Natural killer cell (primary cell): Measurements from ENCODE around the gene CCNF. TPM values are rescaled to one million over a fixed set of nuclear protein-coding genes. Genes with fewer than 3 reads are reported as not detected.

ENCODE experiments used
- ATAC-seq, 3 donors: fragments of 150-1000 bp in 2 of 3; fragments of 200-7000 bp in 1 of 3; cut with Tn5 transposase; 1 replicate in 1 of 3; 2 replicates in 2 of 3; pipeline ENCODE4 v1.10.0; 2021; ENCODE audit warnings: mild to moderate bottlenecking in 2 of 3, moderate library complexity in 2 of 3
- DNase-seq, 2 donors: peaks; one replicate each; pipeline versions ENCODE4 v3.0.0 to v3.0.0-alpha.2; 2013 to 2021; ENCODE audit warnings: mixed read lengths in 1 of 2
- H3K27ac ChIP-seq: one replicate; pipeline ENCODE4 v1.5.1; 2013; ENCODE audit warnings: mild to moderate bottlenecking, low read length
- H3K27me3 ChIP-seq: one replicate; pipeline ENCODE4 v1.6.1; 2013; ENCODE audit warnings: low read length; ENCODE audit not compliant: control insufficient read depth, insufficient read depth
- H3K36me3 ChIP-seq: one replicate; pipeline ENCODE4 v1.6.1; 2013; ENCODE audit warnings: low read length; ENCODE audit not compliant: control insufficient read depth, insufficient read depth
- H3K4me1 ChIP-seq: one replicate; pipeline ENCODE4 v1.6.1; 2013; ENCODE audit warnings: low read length; ENCODE audit not compliant: control insufficient read depth, insufficient read depth
- H3K4me3 ChIP-seq: one replicate; pipeline ENCODE4 v1.5.1; 2013; ENCODE audit warnings: low read length
- H3K9me3 ChIP-seq: one replicate; pipeline ENCODE4 v1.6.1; 2013; ENCODE audit warnings: low read length; ENCODE audit not compliant: control insufficient read depth, insufficient read depth
- H3K27ac Mint-ChIP-seq, 2 donors: one replicate each; pipeline ENCODE4 v1.8.0; 2022; ENCODE audit warnings: mild to moderate bottlenecking in 2 of 2, mixed read lengths in 2 of 2, moderate library complexity in 1 of 2
- H3K27me3 Mint-ChIP-seq, 2 donors: one replicate each; pipeline ENCODE4 v1.8.0; 2022; ENCODE audit warnings: low read depth in 2 of 2, mixed read lengths in 2 of 2
- H3K36me3 Mint-ChIP-seq: one replicate; pipeline ENCODE4 v1.8.0; 2022; ENCODE audit warnings: mixed read lengths
- H3K4me1 Mint-ChIP-seq, 2 donors: one replicate each; pipeline ENCODE4 v1.8.0; 2022; ENCODE audit warnings: mixed read lengths in 2 of 2
- H3K4me3 Mint-ChIP-seq: one replicate; pipeline ENCODE4 v1.8.0; 2022; ENCODE audit warnings: mild to moderate bottlenecking, moderate library complexity, mixed read lengths
- H3K9me3 Mint-ChIP-seq, 2 donors: one replicate each; pipeline ENCODE4 v1.8.0; 2022; ENCODE audit warnings: mixed read lengths in 2 of 2
- WGBS: methylation state at CpG from one replicate; pipeline ENCODE4 v1.1.7; 2013; ENCODE audit warnings: missing lambda C conversion rate; ENCODE audit not compliant: insufficient coverage; 5-methylcytosine and 5-hydroxymethylcytosine counted together
- intact Hi-C: fragments of 100-400 bp; cut with micrococcal nuclease; formaldehyde crosslinking; loops from one replicate; pipeline ENCODE4 v1.14.2; 2022
- total RNA-seq, 4 donors: library from RNA; stranded (reverse); fragments of 120-200 nt in 1 of 4; gene quantifications; one replicate each; pipeline versions ENCODE4 v1.2.3 to v1.2.4, GENCODE V29; 2013 to 2022
- TF ChIP-seq, protein P1 (sequence below): fragments of 200-600 bp; IDR thresholded peaks from one replicate; pipeline ENCODE4 v1.8.0; 2022; ENCODE audit warnings: antibody characterized with exemption

Gene CCNF
- total RNA-seq, 3 donors from 2014 or later (not counting 1 experiment from before 2014, with no cell fraction given) = 7.5 to 14.2 (median 8.4) TPM

DNA sequence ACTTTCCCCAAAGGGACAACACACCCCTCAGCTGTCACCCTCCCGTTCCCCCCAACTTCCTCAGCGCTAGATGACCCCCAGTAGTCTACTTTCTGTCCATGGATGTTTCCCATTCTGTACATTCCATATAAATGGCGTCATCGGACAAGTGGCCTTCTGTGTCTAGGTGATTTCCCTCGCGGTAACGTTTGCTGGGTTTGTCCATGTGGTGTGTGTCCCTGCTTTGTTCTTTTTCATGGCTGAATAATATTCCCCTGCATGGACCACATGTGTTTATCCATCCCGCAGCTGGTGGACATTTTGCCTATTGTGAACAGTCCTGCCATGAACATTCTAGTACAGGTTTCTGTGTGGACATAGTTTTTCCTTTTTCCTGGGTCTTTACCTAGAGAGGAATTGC is 23.4 kb downstream of the CCNF start:
- H3K4me3 ChIP-seq = no peak overlapping the region
- H3K36me3 Mint-ChIP-seq = no peaks in the 10 kb centered on the region
- H3K36me3 ChIP-seq = peaks cover 33% of the 10 kb centered on the region
- no peaks in the 10 kb centered on the region for H3K9me3 Mint-ChIP-seq
- no peak overlapping the region for H3K27ac Mint-ChIP-seq
- no peaks in the 10 kb centered on the region for H3K27me3 Mint-ChIP-seq
- WGBS = 96% methylated on average over 8 of the region's 8 CpGs
- no peaks in the 10 kb centered on the region for H3K4me1 ChIP-seq
- no peak overlapping the region for H3K27ac ChIP-seq
- no peaks in the 10 kb centered on the region for H3K27me3 ChIP-seq
- ATAC-seq (no peak), DNase-seq (no peak)
- H3K9me3 ChIP-seq = no peaks in the 10 kb centered on the region
- no peaks in the 10 kb centered on the region for H3K4me1 Mint-ChIP-seq
- intact Hi-C loops = no loop called here
- H3K4me3 Mint-ChIP-seq = no peak overlapping the region
- TF ChIP-seq, protein P1, sequence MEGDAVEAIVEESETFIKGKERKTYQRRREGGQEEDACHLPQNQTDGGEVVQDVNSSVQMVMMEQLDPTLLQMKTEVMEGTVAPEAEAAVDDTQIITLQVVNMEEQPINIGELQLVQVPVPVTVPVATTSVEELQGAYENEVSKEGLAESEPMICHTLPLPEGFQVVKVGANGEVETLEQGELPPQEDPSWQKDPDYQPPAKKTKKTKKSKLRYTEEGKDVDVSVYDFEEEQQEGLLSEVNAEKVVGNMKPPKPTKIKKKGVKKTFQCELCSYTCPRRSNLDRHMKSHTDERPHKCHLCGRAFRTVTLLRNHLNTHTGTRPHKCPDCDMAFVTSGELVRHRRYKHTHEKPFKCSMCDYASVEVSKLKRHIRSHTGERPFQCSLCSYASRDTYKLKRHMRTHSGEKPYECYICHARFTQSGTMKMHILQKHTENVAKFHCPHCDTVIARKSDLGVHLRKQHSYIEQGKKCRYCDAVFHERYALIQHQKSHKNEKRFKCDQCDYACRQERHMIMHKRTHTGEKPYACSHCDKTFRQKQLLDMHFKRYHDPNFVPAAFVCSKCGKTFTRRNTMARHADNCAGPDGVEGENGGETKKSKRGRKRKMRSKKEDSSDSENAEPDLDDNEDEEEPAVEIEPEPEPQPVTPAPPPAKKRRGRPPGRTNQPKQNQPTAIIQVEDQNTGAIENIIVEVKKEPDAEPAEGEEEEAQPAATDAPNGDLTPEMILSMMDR = no peak

DNA sequence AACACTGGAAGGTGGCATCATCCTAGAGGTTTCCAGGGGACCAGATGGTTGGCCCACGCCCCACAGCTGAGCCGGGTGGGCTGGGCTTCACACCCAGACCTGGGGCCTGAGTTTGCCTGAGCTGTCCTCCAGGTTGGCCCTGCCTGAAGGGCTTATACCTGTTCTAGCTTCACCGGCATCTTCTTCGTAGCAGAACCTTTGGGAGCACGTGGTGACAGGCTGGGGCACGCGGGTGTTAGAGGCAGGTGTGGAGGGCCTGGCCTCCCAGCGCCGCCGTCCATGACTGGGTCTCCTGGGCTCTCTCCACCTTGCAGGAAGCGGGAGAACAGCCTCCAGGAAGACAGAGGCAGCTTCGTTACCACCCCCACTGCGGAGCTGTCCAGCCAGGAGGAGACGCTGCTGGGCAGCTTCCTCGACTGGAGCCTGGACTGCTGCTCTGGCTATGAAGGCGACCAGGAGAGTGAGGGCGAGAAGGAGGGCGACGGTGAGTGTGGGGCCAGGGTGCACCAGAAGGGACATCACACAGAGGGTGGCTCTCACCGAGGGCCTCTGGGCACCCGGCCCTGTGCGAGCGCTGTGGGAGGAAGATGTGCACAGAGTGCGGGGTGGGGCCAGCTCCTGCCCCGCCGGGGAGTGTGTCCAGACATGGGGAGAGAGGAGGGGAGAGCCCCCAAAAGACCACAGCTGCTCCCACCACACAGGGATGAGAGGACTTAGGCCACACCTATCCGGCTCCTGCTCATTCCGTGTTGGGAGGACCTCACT is 26.0 kb downstream of the CCNF start:
- DNase-seq = no peak
- Mint-ChIP-seq H3K4me3 (no peak overlapping the region), H3K27ac (no peak overlapping the region), H3K9me3 (no peaks in the 10 kb centered on the region), H3K27me3 (no peaks in the 10 kb centered on the region), H3K4me1 (peaks cover 7 to 9% of the 10 kb centered on the region in 2 donors), H3K36me3 (no peaks in the 10 kb centered on the region)
- no peak for ATAC-seq
- H3K36me3 ChIP-seq = peaks cover 28% of the 10 kb centered on the region
- H3K27ac ChIP-seq = no peak overlapping the region
- TF ChIP-seq, protein P1 = no peak
- H3K4me3 ChIP-seq = no peak overlapping the region
- H3K4me1 ChIP-seq = peaks cover 12% of the 10 kb centered on the region
- intact Hi-C loops = no loop called here
- 98% methylated on average over 28 of the region's 28 CpGs for WGBS
- H3K27me3 ChIP-seq = no peaks in the 10 kb centered on the region
- no peaks in the 10 kb centered on the region for H3K9me3 ChIP-seq

DNA sequence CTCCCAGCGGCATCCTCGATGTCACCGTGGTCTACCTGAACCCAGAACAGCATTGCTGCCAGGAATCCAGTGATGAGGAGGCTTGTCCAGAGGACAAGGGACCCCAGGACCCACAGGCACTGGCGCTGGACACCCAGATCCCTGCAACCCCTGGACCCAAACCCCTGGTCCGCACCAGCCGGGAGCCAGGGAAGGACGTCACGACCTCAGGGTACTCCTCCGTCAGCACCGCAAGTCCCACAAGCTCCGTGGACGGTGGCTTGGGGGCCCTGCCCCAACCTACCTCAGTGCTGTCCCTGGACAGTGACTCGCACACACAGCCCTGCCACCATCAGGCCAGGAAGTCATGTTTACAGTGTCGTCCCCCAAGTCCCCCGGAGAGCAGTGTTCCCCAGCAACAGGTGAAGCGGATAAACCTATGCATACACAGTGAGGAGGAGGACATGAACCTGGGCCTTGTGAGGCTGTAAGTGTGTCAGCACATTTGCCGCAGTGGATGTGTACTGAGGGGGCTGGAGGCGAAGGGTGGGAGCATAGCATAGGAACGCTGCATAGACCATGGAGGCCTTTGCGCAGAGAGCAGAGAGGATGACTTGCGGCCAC is 27.4 kb downstream of the CCNF start:
- Histone ChIP-seq H3K9me3 (no peaks in the 10 kb centered on the region), H3K27me3 (no peaks in the 10 kb centered on the region), H3K4me3 (no peak overlapping the region), H3K36me3 (peaks cover 24% of the 10 kb centered on the region), H3K27ac (no peak overlapping the region), H3K4me1 (peaks cover 16% of the 10 kb centered on the region)
- intact Hi-C loops = no loop called here
- Mint-ChIP-seq H3K4me1 (peaks cover 7 to 9% of the 10 kb centered on the region in 2 donors), H3K9me3 (no peaks in the 10 kb centered on the region), H3K36me3 (no peaks in the 10 kb centered on the region), H3K27me3 (no peaks in the 10 kb centered on the region), H3K27ac (no peak overlapping the region), H3K4me3 (no peak overlapping the region)
- DNase-seq (no peak), ATAC-seq (no peak)
- WGBS = 97% methylated on average over 21 of the region's 21 CpGs
- TF ChIP-seq, protein P1 = no peak
